ENCODE results near the gene PHF12. TPM values are rescaled to one million over a fixed set of nuclear protein-coding genes. Genes with fewer than 3 reads are reported as not detected.

PHF12 gene
- total and polyA plus RNA-seq, 10 of the 15 experiments (the other 5 are each of a cell fraction or from before 2014, with no cell fraction given) = 1.3 to 43.9 (median 19.2) TPM

DNA sequence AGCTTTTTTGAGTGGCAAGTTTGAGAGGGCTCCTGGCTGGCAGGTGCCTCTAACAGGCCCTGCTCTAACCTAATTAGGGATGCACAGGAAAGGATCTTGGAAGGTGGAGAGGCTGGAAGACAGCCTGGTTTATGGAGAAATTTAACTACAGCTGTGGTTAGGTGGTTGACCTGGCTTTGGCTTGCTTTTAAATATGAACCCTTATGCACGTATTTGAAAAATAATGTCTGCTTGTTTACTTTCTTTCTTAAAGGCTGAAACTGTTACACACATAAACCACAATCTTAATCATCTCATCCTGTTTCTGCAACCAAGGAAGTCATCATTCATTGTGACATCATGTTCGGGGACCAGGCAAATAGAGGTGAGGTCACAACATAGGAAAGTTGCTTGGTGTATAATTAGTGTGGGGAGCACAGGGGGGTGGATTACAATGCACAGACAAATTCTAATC is 25.4 kb downstream of the PHF12 start:
- 0% methylated on average over 2 of the region's 2 CpGs for WGBS (ENCODE audit: insufficient coverage, insufficient replicate concordance, low lambda C conversion rate, missing lambda C conversion rate)
- TF ChIP-seq ATF2 (IDR thresholded peaks at IDR 0.05; ENCODE audit: low read length) (peak; percentile 87), REST (IDR thresholded peaks at IDR 0.05; ENCODE audit: low read depth, low read length) (no peak), CHD1 (IDR thresholded peaks at IDR 0.05; ENCODE audit: low read depth, low read length) (no peak), ZBED1 (IDR thresholded peaks at IDR 0.05; ENCODE audit: borderline replicate concordance) (no peak), NFXL1 (IDR thresholded peaks at IDR 0.05; ENCODE audit: borderline replicate concordance) (no peak), FOXK2 (IDR thresholded peaks at IDR 0.05) (peak; percentile 87), MEF2B (IDR thresholded peaks at IDR 0.05; ENCODE audit: partially characterized antibody, poor library complexity, severe bottlenecking) (peak; percentile 33), MLLT1 (IDR thresholded peaks at IDR 0.05) (0 out of 2 replicates have a peak, but pooled peaks have one; percentile 48), TBL1XR1 (IDR thresholded peaks at IDR 0.05; ENCODE audit: low read depth, low read length) (0 out of 2 replicates have a peak, but pooled peaks have one; percentile 44), PKNOX1 (IDR thresholded peaks at IDR 0.05) (peak; percentile 61), IKZF2 (IDR thresholded peaks at IDR 0.05) (peak; percentile 73 to 74; a peak in 3 of 4 replicates), DPF2 (IDR thresholded peaks at IDR 0.05) (peak; percentile 52; the same call in 1 of the 2 replicates), ATF7 (IDR thresholded peaks at IDR 0.05; ENCODE audit: low read depth) (peak; percentile 98), CREB1 (IDR thresholded peaks at IDR 0.05; ENCODE audit: low read depth) (peak; percentile 96)
- TF ChIP-seq, protein P1, sequence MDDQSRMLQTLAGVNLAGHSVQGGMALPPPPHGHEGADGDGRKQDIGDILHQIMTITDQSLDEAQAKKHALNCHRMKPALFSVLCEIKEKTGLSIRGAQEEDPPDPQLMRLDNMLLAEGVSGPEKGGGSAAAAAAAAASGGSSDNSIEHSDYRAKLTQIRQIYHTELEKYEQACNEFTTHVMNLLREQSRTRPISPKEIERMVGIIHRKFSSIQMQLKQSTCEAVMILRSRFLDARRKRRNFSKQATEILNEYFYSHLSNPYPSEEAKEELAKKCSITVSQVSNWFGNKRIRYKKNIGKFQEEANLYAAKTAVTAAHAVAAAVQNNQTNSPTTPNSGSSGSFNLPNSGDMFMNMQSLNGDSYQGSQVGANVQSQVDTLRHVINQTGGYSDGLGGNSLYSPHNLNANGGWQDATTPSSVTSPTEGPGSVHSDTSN (IDR thresholded peaks at IDR 0.05; ENCODE audit: insufficient replicate concordance, low read depth, low read length) = peak; percentile 66

More for the DNA sequence above, 25.4 kb downstream of the PHF12 start:
- ChIA-PET SMC1A (ENCODE audit: uncharacterized antibody, unreplicated experiment) (interaction anchor here (0.8 to 7.3 kb wide), 12 partner anchors 9 to 199 kb away, joined by 3 to 34 read pairs (median 4); partner anchors contain the start of gene FAM222B), RAD21 (ENCODE audit: unreplicated experiment) (interaction anchor here (0.8 to 2.5 kb wide), 4 partner anchors 19 to 163 kb away, joined by 3 to 6 read pairs (median 4); partner anchors contain the start of gene PHF12), CTCF (interaction anchor here (0.9 to 3.3 kb wide), 9 partner anchors 10 to 199 kb away, joined by 3 to 21 read pairs (median 6); partner anchors contain the start of gene TLCD1), POLR2A (interaction anchor here (0.6 to 2.6 kb wide), 4 partner anchors 10 to 206 kb away, joined by 3 to 7 read pairs (median 4); partner anchors contain the start of gene RPL23A)
- Histone ChIP-seq H3K9me3 (replicated peaks; ENCODE audit: control insufficient read depth, insufficient read depth, low read length) (peaks cover 8% of the 10 kb centered on the region; the same call in 2 of the 3 replicates), H3K4me2 (ENCODE audit: control insufficient read depth, insufficient read depth) (0 out of 2 replicates have a peak overlapping the region, but pooled peaks have one; percentile 11), H4K20me1 (ENCODE audit: control insufficient read depth, insufficient read depth) (0 out of 2 replicates have a peak, but pooled peaks cover 3% of the 10 kb centered on the region), H3K4me1 (ENCODE audit: control insufficient read depth, insufficient read depth, low read length) (peaks cover 12% of the 10 kb centered on the region), H3K4me3 (no peak overlapping the region), H3K36me3 (ENCODE audit: control insufficient read depth in 2 of 2, insufficient read depth in 2 of 2, low read length in 1 of 2) (peaks cover 16 to 40% of the 10 kb centered on the region in 2 experiments), H3K27ac (ENCODE audit: control insufficient read depth, insufficient read depth) (no peak overlapping the region), H3K9ac (ENCODE audit: control insufficient read depth, insufficient read depth, low read length) (no peak overlapping the region), H3K79me2 (ENCODE audit: control insufficient read depth, insufficient read depth, low read length) (peaks cover 20% of the 10 kb centered on the region), H3K27me3 (replicated peaks in 1 of 2; ENCODE audit: control insufficient read depth in 2 of 2, insufficient read depth in 2 of 2, low read length in 1 of 2) (no peaks in the 10 kb centered on the region), H2AFZ (ENCODE audit: control insufficient read depth, low read depth, low read length) (no peak overlapping the region)
- in situ Hi-C loops (cut with MboI) = no loop called here
- DNase-seq (ENCODE audit: low read depth, low spot score) (peak; percentile 47), FAIRE-seq (peak; percentile 49), ATAC-seq (peak; percentile 75)
- BruUV-seq (replicated peaks) = no TSS peak
- intact Hi-C loops (cut with micrococcal nuclease; ENCODE audit: unreplicated experiment) = no loop called here

All from GM12878 (cell line).